Chondrocyte (in vitro differentiated cells): ENCODE results near the gene PORCN. TPM values are rescaled to one million over a fixed set of nuclear protein-coding genes. Genes with fewer than 3 reads are reported as not detected.

ENCODE experiments used
- DNase-seq: peaks from one replicate; pipeline ENCODE4 v3.0.0; 2021; ENCODE audit warnings: mixed read lengths, low spot score
- H3K27ac Mint-ChIP-seq: one replicate; pipeline ENCODE4 v1.8.0; 2021; ENCODE audit warnings: mild to moderate bottlenecking, moderate library complexity, mixed read lengths; ENCODE audit not compliant: unreplicated experiment
- H3K27me3 Mint-ChIP-seq: 2 replicates; pipeline ENCODE4 v1.8.0; 2021; ENCODE audit warnings: low read depth, mixed read lengths
- H3K36me3 Mint-ChIP-seq: 2 replicates; pipeline ENCODE4 v1.8.0; 2021; ENCODE audit warnings: low read depth, mixed read lengths
- H3K4me1 Mint-ChIP-seq: 2 replicates; pipeline ENCODE4 v1.8.0; 2021; ENCODE audit warnings: low read depth, mild to moderate bottlenecking, mixed read lengths
- H3K4me3 Mint-ChIP-seq: one replicate; pipeline ENCODE4 v1.8.0; 2021; ENCODE audit warnings: mild to moderate bottlenecking, moderate library complexity, mixed read lengths; ENCODE audit not compliant: unreplicated experiment
- H3K9me3 Mint-ChIP-seq: 2 replicates; pipeline ENCODE4 v1.8.0; 2021; ENCODE audit warnings: low read depth, mixed read lengths
- total RNA-seq: library from RNA; stranded (reverse); gene quantifications from 3 replicates; pipeline ENCODE4 v1.2.1, GENCODE V29; 2021
- TF ChIP-seq, protein P1 (sequence below): fragments of 200-600 bp; sonication (generic); IDR thresholded peaks from 2 replicates; pipeline ENCODE4 v1.5.0; 2021; ENCODE audit warnings: antibody characterized with exemption, mild to moderate bottlenecking, moderate library complexity

The PORCN gene
- total RNA-seq, 1 donor from 2014 or later, result 12.5 TPM

DNA sequence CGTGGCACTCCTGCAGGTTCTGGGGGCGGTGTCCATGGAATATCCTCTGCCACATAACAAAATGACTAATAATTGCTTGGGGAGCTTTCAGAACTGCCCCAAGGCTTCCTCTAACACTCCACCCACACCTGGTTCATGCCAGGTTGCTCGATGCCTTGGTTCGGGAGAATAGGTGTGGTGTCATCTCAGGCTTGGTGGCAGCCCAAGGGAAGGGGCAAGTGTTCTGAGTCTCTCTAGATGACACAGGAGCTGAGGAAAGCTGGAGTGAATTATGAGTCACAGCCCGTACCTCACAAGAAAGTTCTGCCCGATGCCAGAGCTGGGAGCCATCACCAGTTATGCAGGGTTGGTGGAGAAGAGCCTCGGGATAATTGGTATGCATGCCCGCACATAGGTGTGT lies 18.1 kb upstream of the PORCN start:
- Mint-ChIP-seq H3K36me3 (peaks cover 4% of the 10 kb centered on the region), H3K27me3 (no peaks in the 10 kb centered on the region), H3K4me3 (no peak overlapping the region), H3K27ac (peak overlapping the region; percentile 28), H3K4me1 (peaks cover 29% of the 10 kb centered on the region), H3K9me3 (peaks cover 9% of the 10 kb centered on the region)
- TF ChIP-seq, protein P1, sequence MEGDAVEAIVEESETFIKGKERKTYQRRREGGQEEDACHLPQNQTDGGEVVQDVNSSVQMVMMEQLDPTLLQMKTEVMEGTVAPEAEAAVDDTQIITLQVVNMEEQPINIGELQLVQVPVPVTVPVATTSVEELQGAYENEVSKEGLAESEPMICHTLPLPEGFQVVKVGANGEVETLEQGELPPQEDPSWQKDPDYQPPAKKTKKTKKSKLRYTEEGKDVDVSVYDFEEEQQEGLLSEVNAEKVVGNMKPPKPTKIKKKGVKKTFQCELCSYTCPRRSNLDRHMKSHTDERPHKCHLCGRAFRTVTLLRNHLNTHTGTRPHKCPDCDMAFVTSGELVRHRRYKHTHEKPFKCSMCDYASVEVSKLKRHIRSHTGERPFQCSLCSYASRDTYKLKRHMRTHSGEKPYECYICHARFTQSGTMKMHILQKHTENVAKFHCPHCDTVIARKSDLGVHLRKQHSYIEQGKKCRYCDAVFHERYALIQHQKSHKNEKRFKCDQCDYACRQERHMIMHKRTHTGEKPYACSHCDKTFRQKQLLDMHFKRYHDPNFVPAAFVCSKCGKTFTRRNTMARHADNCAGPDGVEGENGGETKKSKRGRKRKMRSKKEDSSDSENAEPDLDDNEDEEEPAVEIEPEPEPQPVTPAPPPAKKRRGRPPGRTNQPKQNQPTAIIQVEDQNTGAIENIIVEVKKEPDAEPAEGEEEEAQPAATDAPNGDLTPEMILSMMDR, result no peak
- peak; percentile 30 for DNase-seq

DNA sequence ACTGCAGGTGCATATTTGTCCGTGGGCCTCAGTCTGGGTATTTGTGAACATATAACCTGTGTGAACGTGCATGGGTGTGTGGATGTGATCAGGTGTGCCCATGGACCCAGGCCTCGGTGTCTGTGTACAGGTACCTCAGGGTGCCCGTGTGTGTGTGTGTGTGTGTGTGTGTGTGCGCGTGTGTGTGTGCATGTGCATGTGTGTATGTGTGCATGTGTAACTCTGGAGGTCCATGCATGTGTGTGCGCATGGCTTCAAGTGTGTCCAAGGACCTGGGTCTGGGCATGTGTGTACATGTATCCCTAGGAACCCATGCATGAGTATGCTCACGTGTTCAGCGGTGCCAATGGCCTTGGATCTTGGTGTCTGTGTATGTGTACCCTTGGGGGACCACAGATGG lies 17.0 kb upstream of the PORCN start:
- H3K9me3 Mint-ChIP-seq, result peaks cover 9% of the 10 kb centered on the region
- DNase-seq, result peak; percentile 43
- TF ChIP-seq, protein P1, result no peak
- no peaks in the 10 kb centered on the region for H3K27me3 Mint-ChIP-seq
- H3K4me1 Mint-ChIP-seq, result peaks cover 27% of the 10 kb centered on the region
- H3K4me3 Mint-ChIP-seq, result no peak overlapping the region
- H3K27ac Mint-ChIP-seq, result peak overlapping the region; percentile 50
- H3K36me3 Mint-ChIP-seq, result peaks cover 4% of the 10 kb centered on the region

DNA sequence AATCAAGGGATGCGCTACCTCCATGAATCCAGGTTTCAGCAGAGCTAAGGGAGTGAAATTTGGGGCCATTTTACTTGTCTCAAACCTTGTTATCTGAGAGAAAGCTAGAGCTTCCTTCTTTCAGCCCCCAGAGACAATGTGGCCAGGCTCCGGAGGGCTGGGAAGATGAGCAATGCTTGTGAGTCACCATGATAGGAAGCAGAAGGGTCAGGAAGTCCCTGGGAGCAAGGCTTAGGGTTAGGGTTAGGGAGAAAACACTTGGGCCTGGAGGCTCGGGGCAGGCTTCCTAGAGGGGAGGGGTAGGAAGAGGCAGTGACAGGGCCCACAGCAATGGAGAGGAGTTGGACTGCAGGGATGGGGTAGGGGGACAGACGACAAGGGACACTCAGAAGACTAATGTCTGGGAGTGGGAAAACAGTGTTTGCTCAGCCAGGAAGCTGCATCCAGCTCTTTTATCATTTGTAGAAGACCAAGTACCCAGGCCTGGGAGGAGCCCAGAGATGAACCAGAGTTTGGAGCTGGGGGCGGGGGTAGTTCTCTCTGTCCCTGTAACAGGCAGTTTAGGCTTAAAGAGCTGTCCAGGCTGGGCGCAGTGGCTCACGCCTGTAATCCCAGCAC lies 16.4 kb upstream of the PORCN start:
- Mint-ChIP-seq H3K4me1 (peaks cover 22% of the 10 kb centered on the region), H3K9me3 (peaks cover 5% of the 10 kb centered on the region), H3K27ac (peak overlapping the region; percentile 50), H3K27me3 (no peaks in the 10 kb centered on the region), H3K36me3 (no peaks in the 10 kb centered on the region), H3K4me3 (no peak overlapping the region)
- peak; percentile 38 for DNase-seq
- TF ChIP-seq, protein P1, result no peak

DNA sequence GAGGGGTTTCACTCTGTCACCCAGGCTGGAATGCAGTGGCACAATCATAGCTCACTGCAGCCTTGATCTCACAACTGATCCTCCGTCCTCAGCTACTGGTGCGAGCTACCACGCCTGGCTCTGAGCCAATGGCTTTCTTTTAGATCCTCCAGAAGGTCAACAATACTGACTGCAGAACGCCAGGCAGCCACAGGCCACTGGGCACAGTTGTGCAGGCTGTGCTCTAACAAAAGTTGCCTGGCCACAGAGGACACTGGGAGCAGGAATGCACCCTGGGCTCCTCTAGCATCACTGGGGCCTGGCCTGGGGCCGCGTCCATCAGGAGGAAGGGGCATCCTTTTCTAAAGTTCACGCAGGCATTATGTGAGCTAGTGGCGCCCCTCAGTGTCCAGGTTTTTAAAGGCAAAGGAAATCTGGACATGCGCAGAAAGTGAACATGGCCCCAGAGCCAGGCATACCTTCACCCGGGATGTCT lies 14.9 kb upstream of the PORCN start:
- no peaks in the 10 kb centered on the region for H3K36me3 Mint-ChIP-seq
- peak overlapping the region; percentile 54 for H3K27ac Mint-ChIP-seq
- peaks cover 5% of the 10 kb centered on the region for H3K9me3 Mint-ChIP-seq
- no peaks in the 10 kb centered on the region for H3K27me3 Mint-ChIP-seq
- peak; percentile 32 for DNase-seq
- TF ChIP-seq, protein P1, result peak; percentile 75
- peaks cover 22% of the 10 kb centered on the region for H3K4me1 Mint-ChIP-seq
- no peak overlapping the region for H3K4me3 Mint-ChIP-seq

DNA sequence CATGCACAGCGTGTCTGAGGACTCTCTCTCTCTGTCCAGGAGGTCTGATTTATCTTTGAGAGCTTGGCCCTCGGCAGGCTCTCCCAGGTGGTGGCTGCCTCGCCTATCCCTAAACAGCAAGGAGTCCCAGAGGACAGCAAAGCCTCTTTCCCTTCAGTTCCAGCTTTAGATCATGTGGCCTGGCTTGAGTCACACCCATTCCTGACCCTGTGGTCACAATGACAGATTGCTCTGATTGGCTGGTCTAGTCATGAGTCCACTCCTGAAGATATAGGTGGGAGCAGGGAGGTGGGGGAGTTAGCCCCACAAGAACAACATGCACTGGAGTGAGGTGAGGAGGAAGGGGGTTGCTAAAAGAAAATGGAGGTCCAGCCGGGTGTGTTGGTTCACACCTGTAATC lies 12.1 kb upstream of the PORCN start:
- TF ChIP-seq, protein P1, result no peak
- H3K4me1 Mint-ChIP-seq, result peaks cover 18% of the 10 kb centered on the region
- no peak overlapping the region for H3K4me3 Mint-ChIP-seq
- no peaks in the 10 kb centered on the region for H3K27me3 Mint-ChIP-seq
- H3K9me3 Mint-ChIP-seq, result no peaks in the 10 kb centered on the region
- H3K36me3 Mint-ChIP-seq, result no peaks in the 10 kb centered on the region
- DNase-seq, result peak; percentile 51
- no peak overlapping the region for H3K27ac Mint-ChIP-seq
